ENCODE data around the gene SUN1.
A peak's percentile ranks its signal among the peaks of the same experiment; 100 is the strongest.
"Not testable (repeated sequence)": the region's sequence is repeated elsewhere in the genome, so short reads cannot be mapped to it uniquely, and the experiment has no call there.

SUN1 gene

DNA sequence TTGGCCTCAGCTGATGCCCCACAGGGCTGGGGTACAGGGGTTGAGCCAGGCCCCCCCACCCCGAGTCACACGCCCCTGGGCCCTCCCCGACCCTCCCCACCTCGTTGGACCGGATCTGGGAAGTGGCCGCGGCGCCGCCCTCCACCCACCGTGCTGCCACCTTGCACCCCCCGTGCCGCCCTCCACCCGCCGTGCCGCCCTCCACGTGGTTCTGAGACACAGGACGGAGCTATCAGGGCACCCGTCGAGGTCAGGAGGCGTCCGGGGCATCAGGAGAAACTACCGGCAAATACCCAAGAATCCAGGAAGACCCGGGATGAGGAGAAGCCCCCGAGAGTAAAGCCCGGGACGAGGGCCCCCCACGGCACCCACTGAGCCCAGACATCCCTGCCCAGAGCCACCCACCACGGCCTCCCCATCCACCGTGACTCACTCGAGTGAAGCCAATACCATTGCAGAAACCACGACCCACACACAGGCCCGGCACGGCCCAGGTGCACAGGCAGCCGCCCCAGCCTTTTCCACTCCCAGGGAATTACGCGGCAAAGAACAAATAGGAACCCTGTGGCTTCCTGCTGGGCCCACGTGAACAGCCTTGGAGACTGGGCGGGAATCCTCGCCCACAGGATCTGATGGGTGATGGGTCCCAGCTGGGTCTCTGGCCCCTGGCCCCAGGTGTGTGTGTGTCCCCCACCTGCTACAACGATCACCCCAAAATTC, 88.2 kb downstream of the SUN1 start:
- DNase-seq (ENCODE audit: low read depth) = no peak

DNA sequence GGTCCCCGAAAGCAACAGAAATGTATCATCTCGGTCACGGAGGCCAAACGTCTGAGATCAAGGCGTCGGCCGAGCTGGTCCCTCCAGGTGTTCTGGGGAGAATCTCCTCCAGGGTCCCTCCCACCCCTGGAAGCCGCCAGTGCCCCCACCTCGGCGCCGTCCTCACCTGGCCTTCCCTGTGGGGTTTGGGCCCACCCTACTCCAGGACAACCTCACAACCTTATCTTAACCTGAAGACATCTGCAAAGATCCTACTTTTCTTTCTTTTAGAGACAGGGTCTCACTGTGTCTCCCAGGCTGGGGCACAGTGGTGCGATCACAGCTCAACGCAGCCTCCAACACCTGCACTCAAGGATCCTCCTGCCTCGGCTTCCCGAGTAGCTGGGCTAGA, 88.8 kb downstream of the SUN1 start:
- no peak for DNase-seq (ENCODE audit: low read depth)

GRCh38 chr7:921581-922333, 89.5 kb downstream of the SUN1 start:
- no peak for DNase-seq (ENCODE audit: low read depth)

- no peak for DNase-seq (ENCODE audit: low read depth)
Observed at GRCh38 chr7:922334-923107, 90.2 kb downstream of the SUN1 start.

DNA sequence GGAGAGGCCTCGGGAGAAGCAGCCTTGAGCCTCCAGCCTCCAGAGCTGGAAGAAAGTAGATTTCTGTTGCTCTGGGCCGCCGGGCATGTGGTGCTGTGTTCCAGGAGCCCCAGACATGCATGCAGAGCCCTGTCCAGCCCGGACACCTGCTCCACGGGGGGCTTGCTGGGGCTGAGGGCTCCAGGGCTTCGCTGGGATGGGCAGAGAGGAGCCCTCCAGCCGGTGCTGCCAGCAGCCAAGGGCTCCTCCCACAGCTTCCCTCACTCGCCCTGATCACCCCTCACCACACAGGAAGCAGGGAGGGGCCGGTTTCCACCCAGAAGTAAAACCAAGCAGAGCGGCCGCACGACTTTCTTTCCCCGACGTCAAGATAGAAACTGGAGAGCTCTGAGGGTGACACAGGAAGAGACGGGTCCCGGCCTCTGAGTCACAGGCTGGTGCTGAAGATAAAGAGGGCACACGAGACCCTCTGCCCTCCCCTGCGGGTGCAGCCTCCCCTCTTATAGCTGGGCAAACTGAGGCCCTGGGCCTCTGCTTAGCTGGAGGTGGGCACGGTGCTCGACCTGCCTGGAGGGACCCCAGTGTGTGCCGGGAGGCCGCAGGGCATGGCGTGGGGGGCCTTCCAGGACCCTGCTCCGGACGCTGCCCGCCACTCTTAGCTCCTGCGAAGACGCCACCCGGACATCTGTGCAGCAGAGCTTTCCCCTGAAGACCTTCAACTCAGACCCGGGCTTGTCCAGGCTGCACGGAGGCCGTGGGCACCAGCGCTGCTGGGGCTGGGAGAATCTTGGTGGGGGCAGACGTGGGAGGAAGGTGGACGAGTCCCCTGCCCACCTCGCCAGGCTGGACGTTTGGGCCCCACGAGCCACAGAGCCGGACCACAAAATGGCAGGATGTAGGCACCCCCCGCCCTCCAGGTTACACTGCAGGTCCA, 91.1 kb downstream of the SUN1 start:
- DNase-seq (ENCODE audit: low read depth) = peak; percentile 72

- DNase-seq (ENCODE audit: low read depth) = not testable (repeated sequence)
Observed at GRCh38 chr7:924042-924441, 91.8 kb downstream of the SUN1 start.

All from EH (cell line).